ENCODE measurements around the gene DZANK1.
"Not testable (repeated sequence)": the region's sequence is repeated elsewhere in the genome, so short reads cannot be mapped to it uniquely, and the experiment has no call there.

The DZANK1 gene

DNA sequence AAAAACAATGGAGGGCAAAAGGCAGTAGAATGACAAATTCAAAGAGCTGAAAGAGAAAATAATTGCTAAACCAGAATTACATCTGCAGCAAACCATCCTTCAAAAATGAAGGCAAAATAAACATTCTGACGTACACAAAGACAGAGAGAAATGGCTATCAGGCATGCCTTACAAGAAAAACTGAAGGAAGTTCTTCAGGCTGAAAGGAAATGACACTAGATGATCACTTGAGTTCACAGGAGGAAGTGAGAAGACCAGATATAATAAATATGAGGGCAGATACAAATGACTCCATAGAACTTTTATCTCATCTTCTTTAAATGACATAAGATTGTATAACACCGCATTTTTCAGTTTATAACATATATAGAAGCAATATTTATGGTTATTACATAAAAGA, 30.0 kb downstream of the DZANK1 start:
- no peak for FAIRE-seq

DNA sequence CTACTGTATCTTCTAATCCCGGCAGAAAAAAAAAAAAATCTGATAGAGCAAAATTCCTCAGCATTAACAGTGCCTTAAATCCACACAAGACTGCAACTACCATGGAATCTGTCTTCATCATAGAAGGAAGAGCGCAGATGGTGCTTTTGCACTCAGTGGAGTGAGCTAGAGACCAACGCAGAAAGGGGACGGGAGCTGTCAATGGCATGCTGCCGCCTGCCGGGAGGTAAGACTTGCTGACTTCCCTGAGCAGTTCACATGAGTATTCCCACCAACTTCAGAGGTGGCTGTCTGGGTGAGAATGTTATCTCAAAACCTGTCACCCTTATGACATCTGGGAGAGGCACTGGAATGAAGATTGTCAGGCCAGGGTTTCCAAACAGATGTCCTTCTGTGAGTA, 35.6 kb downstream of the DZANK1 start:
- no peak for FAIRE-seq

DNA sequence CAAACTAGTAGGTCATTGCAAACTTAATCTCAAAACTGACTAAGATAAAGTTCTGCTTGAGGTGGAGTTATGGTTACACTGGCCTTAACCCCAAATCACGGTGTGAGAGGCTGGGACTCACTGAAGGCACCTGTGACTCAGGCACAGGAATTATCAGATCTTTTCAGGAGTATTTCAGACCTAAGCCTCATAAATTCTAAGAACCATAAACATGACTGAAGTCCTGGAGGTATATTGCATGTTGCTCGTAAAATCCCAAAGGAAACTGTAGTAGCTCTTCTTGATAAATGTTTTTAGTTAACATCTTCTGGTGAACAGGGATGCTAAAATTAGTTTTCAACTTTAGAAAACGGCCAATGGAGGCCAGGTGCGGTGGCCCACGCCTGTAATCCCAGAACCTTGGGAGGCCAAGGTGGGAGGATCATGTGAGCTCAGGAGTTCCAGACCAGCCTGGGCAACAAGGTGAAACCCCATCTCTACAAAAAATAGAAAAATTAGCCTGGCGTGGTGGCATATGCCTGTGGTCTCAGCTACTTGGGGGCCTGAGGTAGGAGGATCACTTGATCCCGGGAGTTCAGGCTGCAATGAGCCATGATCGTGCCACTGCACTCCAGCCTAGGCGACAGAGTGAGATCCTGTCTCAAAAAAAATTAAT, 36.5 kb downstream of the DZANK1 start:
- FAIRE-seq: no peak

DNA sequence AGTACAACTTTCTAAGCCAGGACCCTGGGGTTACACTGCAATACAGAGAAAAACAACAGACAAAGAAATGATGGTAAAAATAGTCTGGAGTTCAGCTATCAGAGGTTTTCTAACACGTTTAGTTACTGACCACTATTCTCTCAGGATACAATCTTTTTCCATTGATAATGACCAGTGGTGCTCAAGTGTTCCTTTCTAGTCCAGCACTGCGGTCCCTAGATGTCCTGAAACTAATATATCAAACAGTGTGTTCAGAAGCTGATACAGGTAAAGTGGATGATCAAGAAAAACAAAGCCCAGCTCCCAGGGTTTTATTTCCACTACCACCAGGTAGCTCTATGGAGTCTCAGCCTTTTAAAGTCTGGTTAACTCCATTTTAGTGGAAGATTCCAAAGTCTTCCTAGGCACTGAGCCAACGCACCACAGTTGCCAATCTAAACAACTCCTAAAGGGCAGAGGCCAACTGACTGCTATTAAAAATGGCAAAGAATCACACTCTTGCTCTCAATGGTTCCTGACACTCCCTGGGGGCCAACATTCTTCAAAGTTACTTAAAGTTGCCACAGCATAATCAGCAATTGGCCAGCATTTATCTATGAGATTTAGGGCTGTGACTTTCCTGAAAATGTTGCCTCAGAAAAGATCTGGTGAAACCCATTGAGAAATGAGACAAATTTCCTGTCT, 38.2 kb downstream of the DZANK1 start:
- FAIRE-seq: no peak

DNA sequence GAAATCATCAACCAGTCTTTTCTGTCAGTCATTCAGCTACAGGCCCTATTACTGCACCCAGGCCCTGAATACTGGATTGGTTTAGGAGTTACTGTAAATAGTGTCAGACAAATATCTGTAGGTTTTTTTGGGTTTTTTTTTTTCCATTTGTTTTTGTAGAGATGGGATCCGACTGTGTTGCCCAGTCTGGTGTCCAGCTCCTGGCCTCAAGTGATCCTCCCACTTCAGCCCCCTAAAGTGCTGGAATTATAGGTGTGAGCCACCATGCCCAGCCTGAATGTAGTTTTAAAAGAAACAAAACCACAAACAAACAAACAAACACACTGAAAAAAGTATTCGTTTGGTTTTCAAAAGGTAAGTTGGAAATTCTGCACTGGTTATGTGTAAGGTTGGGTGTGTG, 39.6 kb downstream of the DZANK1 start:
- no peak for FAIRE-seq

DNA sequence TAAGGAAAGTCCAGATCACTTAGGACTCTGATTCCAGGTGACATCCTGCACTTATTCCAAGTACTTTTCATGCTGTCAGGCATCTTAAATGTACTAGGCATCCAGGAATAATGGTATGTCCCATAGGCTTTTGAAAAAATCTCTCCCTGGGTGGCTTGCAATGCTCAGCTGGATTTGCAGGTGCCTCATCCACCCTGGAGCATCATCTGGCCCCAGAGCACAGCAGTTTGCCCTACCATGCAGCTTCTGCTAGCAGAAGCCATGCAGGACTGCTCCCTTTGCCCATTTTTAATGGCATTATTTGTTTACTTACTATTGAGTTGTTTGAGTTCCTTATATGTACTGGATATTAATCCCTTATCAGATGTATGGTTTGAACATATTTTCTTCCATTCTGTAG, 45.2 kb downstream of the DZANK1 start:
- no peak for FAIRE-seq

DNA sequence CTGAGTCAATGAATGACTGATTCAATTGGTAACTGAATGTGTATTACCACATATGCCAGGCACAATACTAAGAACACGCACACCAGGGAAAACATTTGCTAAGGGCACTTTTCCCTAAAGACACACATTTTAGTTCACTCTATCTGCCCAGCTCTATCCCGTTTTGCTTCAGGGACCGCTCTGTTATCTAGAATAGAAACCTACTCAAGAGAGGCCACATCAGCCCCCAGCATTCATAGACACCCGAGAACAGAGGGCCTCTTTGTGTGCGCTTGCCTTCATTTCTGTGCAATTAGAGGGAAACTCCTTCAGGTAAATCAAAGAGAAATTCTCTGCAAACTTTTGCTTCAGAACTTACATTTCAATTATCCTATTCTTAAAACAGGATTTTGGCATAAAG, 50.3 kb downstream of the DZANK1 start:
- FAIRE-seq: no peak

DNA sequence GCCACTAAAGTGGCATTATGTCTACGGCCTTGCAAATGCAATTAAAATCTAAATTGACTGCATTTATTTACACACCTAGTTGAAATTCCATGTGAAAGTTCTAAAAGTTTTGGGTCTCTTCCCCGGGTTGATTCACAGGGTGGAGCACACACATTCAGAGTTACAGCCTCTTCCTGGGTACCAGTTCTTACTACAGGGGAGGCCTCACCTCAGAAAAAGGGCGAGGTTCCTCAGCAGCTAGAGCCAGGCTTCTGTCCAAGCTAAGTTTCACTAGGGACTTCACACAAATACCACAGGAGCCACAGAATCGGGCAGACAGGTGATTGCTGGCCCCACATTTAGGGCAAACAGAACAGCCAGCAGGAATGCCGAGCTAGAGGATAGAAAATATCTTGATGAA, 52.7 kb downstream of the DZANK1 start:
- no peak for FAIRE-seq

DNA sequence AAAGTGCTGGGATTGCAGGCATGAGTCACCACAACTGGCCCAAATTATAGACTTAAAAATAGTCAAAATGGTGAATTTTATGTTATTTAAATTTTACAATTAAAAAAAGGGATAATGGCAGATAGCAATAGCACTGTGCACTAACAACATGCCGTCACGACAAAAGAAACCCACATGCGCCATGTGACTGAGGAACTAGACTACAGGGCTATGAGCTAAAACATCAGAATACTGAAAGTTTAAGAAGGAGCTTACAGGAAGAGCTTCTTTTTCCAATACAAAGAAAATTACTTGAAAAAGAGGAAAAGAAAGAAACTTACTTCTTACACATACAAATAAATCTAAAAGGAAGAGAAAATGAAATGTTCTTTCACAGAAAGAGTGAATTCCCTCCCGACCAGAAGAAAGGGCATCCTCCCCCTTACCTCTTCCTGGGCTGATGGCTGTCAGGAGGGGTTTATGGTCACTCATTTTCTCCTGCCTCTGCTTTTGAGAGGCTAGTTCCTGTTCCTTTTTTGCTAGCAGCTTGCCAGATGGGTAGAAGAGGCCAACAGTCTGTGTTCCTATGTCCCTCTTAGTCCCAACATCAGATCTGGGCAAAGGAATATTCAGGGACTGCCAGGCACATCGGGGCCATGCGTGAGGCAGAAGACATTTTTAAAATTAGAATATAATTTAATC, 54.5 kb downstream of the DZANK1 start:
- no peak for FAIRE-seq

DNA sequence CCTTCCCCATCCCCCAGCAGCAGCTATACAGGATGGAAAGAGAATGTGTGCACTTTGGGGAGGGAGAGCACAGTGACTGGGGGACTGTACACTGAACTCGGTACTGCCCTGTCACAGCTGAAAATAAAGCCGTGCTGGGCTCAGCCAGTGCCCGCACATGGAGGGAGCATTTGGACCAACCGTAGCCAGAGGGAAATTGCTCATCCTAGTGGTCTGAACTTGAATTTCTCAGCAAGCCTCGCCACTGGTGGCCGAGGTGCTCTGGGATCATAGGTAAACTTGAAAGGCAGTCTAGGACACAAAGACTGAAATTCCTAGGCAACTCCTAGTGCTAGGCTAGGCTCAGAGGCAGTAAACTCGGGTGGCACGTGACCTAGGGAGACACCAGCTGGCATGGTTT, 61.0 kb downstream of the DZANK1 start:
- no peak for FAIRE-seq

DNA sequence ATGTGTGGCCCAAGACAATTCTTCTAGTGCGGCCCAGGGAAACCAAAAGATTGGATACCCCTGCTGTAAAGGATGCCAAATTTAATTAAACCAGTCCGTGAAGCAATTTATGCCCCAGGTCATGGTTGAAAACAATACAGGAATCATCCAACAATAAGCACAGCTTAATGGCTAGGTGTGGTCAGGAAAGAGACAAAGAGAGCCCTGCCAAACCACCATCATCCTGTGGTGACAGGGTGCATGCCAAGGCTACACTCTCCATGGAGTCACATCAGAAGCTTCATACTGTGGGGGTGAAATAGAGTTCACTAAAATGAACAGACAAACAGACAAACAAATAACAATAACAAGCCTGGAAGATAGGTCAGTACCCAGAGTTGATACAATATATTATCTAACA, 62.7 kb downstream of the DZANK1 start:
- FAIRE-seq: no peak

DNA sequence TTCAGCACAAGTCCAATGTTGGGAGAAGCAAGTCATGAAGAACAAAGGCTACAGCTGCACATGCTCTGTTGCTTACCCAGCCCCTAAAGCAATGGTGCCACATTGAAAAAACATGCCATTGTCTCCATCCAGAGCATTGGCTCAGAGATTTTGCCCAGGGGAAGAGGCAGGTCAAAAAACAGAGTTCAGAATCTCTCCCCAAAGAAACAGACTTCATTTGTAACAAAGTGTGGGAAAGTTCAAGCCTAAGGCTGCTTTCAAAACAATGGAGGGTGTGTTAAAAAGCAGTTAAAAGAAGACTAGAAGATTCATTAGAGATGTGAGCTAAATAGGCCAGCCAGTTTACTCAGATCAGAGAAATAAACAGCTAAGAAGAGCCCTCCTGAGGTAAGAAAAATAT, 63.6 kb downstream of the DZANK1 start:
- FAIRE-seq: no peak

DNA sequence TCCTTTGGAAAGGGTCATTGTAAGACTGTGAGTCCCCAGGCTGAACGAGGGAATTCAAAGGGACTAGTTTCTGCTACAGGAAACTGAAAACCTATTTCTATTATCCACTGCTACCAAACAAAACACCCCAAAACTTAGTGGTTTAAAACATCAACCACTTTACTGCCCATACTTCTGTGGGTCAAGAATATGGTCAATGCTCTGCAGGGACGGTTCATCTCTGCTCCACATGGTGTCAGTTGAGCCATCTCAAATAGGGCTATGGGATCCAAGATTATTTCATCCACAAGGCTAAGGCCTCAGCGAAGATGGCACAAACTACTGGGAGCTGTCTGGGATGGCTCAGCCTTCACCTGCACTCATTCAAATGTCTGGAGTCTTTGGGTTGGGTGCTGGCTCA, 65.5 kb downstream of the DZANK1 start:
- no peak for FAIRE-seq

DNA sequence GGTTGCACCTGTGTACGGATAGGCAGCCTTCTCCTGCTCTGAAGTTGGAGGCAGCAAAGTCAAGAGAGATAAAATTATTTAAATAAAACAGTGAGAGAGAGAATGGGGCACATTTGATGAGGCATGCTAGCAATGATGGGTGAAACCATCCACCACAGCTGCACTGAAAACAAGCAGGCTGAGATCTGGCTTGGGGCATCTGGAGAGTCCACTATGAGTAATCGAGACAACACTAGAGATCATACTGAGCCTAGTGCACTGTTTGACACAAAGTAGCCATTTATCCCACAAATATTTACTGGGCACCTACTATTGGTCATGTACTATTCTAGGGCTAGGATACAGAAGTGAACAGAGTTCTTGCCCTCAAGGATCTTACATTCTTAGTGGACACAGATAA, 66.4 kb downstream of the DZANK1 start:
- FAIRE-seq: no peak

DNA sequence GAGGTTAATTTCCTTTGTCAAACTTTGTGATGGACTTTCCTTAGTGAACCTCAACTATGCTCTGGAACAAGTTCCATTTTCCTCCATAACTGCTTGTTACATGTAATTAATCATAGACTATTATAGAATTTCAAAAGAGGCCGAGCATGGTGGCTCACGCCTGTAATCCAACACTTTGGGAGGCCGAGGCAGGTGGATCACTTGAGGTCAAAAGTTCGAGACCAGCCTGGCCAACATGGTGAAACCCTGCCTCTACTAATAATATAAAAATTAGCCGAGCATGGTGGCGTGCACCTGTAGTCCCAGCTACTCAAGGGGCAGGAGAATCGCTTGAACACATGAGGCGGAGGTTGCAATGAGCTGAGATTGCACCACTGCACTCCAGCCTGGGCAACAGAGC, 68.1 kb downstream of the DZANK1 start:
- not testable (repeated sequence) for FAIRE-seq

DNA sequence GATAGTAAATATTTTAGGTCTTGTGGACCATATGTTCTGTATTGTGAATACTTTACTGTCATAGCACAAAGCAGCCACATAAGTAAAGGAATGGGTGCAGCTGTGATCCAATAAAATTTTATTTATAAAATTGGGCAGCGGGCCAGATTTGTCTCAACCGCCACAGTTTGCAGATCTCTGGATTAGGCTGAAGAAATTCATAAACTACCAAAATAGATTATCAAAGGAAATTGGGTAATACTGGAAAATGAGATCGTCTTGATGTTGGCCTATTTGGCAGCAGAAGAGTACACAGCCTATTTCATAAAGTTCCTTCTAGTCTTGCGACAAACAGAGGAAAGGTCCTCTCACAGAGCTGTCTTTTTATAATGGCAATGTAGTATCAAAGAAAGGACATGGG, 69.8 kb downstream of the DZANK1 start:
- FAIRE-seq: no peak

DNA sequence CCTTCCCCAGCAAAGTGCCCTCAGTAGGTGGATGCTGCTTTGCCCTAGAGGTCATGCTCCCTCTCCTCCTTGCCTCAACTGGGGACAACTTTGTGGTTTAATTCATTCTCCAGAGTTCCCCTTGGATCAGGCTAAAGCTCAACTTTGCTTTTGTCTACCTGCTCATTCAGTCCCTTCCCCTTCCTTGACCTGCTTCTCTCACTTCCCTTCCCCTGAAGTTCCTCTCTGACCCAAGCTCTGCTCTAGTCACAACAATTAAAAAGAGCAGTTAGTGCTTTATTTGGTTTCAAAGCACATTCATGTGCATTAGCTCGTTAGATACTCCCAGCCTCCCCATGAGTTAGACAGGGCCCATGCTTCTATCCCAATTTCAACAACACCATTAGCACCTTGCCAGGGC, 71.3 kb downstream of the DZANK1 start:
- no peak for FAIRE-seq

DNA sequence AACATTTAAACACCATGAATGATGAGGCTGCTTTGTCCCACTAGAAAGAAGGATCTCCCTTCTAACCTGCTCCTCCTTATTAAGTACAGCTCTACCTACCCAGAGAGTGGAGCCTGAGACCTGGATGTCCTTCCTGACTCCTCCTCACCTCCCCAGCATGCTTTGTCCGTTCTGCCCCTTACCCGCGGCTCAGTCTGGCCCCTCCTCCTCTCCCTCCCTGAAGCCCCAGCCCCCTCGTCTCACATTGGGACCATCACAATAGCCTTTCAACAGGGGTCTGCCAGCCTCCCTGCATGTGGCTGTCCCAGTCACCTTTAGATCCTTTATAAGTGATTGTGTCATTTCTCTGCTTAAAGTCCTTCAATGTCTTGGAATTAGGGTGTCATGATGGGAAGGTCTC, 72.5 kb downstream of the DZANK1 start:
- FAIRE-seq: no peak

DNA sequence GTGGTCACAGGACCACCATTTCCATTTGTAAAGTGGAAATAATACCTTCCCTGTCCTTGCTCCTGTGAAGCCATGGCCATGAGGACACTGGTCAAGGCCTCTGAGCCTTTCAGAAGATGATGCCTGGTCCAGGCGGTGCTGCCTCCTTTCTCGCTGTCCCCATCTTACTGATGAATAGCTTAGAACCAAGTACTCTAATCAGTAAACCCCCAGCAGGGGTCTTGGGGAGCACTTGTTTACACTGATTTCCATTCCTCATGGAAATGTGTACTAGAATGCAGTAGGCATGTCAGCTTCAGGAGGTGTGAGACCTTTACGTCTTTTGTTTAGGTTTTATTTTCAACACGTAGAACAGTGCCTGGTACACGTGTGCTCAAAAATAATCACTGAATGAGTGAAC, 75.1 kb downstream of the DZANK1 start:
- FAIRE-seq: no peak

DNA sequence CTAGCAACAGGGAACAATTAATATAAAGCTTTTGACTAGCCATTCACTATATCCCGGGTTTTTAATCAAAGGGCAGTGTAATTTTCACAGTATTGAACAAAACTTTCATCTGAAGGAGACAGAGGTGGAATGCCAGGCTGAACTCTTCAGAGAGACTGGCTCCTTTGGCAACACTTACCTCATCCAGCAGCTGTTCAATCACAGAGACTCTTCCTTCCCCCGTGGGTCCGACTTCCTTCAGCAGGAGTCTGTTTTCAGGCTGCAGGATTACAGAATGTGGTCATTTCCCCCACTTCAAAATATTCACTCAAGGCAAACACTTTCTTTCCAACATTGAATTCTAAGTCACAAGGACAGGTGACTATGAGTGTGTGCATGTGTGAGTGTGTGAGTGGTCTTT, 76.6 kb downstream of the DZANK1 start:
- FAIRE-seq: no peak

DNA sequence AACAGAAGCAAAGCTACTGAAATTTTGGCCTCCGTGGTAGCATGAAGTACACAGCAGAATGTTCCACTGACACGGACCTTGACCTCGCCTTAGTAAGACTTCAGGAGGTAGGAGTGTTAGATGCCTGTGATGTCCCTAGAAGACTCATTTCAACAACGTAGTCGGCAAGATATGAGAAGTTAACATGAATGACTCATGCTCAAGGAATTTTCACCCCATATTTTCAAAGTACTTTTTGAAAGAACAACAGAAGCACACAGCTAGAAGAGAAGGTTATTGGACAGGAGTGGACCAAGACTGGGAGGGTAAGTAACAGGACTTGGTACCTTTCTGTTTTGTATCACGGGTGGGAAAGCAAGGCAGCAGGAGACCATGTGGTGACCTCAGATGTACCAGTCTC, 78.0 kb downstream of the DZANK1 start:
- no peak for FAIRE-seq

DNA sequence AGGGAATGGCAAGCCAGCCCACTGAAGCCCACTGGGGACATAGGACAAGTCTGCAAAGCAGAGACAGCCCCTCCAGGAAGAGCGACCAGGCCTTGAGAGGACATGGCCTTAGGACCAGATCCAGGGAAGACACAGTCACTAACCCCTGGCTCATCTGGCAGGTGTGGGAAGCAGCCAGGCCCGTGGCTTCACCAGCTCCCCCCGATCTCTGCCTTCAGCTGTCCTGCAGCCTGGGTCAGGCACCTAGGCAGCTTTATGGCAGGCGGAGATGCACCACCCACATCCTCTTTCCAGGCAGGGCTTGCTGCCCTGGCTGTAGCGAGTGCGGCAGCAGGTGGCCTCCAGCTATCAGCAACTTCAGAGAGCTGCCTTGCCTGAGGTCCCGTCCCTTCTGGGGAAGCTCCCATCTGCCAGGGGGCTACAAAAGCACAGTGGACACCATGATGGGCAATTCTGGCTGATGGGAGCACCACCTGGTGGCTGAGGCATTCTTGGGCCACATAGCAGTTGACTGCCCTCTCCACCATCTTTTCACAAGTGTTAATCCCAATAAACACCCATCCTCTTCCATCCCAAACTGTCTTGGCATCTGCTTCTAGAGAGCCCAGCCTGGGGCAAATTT, 85.8 kb downstream of the DZANK1 start:
- FAIRE-seq: no peak

DNA sequence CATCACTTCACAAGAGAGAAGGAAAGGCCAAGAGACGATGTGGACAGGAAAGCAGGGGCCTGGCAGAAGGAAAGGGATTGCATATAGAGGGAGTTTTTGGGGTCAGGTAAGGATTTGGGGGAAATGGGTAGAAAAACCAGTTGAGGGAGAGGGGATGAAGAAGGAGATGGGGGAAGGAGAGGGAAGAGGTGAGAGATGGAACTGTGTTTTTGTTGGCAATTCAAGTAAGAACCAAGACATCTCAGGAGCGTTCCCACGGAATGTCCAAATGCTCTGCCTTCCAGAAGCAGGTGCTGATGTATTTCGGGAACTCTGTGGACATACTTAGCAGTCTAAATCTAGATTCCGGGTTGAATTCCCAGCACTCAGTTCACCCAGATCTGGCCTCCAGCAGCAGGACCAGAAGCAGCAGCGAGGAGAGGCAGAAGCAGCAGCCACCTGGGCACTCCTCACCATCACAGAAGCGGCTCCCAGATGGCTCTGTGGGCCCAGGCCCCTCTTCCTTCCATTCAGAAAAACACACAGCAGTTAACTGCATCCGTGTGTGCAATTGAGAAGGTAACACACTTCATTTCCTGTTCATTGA, 88.8 kb downstream of the DZANK1 start:
- no peak for FAIRE-seq

DNA sequence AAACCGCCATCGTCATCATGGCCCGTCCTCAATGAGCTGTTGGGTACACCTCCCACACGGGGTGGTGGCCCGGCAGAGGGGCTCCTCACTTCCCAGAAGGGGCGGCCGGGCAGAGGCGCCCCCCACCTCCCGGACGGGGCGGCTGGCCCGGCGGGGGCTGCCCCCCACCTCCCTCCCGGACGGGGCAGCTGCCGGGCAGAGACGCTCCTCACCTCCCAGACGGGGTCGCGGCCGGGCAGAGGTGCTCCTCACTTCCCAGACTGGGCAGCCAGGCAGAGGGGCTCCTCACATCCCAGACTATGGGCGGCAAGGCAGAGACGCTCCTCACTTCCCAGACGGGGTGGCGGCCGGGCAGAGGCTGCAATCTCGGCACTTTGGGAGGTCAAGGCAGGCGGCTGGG, 91.3 kb downstream of the DZANK1 start:
- not testable (repeated sequence) for FAIRE-seq

Data from G401.6 (cell line).